Transverse colon (tissue), 4 donors: ENCODE measurements around the gene PPM1N.

Experiments
- POLR2A ChIP-seq: fragments of 450-650 bp; IDR thresholded peaks from one replicate; pipeline ENCODE4 v1.6.1; 2016; ENCODE audit warnings: antibody characterized with exemption, mild to moderate bottlenecking, moderate library complexity
- POLR2AphosphoS5 ChIP-seq, 3 donors: sonication (generic); formaldehyde crosslinking; IDR thresholded peaks; one replicate each; pipeline ENCODE4 v1.6.1; 2016; ENCODE audit warnings: antibody characterized with exemption in 3 of 3
- TF ChIP-seq, protein P1 (sequence below), 5 experiments: fragments of 200-600 bp in 3 of 5; fragments of 450-650 bp in 2 of 5; sonication (generic) in 3 of 5; IDR thresholded peaks; 1 replicate in 2 of 5; 2 replicates in 3 of 5; pipeline ENCODE4 v1.5.1; 2016 to 2017; ENCODE audit warnings: antibody characterized with exemption in 5 of 5, inconsistent platforms in 3 of 5, mild to moderate bottlenecking in 2 of 5, moderate library complexity in 1 of 5

DNA sequence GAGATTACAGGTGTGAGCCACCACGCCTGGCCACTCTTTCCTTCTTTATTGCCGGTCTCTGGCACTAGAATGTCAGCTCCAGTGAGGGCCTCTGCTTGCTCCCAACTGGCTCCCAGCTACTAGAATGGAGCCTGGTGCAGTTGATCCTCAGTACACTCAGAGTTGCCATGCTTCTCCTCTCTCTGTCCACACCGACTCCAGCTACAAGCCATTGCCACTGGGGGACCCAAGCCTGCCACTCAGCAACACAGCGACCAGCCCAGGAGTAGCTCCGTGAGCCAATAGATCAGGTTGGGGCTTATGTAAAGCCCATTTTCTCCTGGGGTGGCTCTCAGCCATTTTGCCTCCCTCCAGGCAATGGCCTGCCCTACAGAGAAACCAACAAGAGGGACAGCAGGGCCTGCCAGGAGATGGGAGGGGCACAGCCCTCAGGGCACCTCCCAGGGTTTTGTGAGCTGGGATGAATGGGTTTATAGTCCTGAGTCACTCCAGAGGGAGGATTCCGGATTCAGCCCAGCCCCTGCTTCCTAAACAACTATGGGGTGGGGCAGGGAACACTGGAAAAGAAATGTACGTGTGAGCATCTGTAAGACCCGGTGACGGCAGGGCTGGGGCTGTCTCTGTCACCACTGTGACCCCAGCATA is 49.8 kb downstream of the PPM1N start:
- TF ChIP-seq, protein P1, sequence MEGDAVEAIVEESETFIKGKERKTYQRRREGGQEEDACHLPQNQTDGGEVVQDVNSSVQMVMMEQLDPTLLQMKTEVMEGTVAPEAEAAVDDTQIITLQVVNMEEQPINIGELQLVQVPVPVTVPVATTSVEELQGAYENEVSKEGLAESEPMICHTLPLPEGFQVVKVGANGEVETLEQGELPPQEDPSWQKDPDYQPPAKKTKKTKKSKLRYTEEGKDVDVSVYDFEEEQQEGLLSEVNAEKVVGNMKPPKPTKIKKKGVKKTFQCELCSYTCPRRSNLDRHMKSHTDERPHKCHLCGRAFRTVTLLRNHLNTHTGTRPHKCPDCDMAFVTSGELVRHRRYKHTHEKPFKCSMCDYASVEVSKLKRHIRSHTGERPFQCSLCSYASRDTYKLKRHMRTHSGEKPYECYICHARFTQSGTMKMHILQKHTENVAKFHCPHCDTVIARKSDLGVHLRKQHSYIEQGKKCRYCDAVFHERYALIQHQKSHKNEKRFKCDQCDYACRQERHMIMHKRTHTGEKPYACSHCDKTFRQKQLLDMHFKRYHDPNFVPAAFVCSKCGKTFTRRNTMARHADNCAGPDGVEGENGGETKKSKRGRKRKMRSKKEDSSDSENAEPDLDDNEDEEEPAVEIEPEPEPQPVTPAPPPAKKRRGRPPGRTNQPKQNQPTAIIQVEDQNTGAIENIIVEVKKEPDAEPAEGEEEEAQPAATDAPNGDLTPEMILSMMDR (IDR thresholded peaks at IDR 0.05) = no peak
- peak in 2 of 3 donors; percentile 39 to 51 for TF ChIP-seq POLR2AphosphoS5 (IDR thresholded peaks at IDR 0.05)
- TF ChIP-seq POLR2A = no peak
